Fibroblast of lung (primary cell): ENCODE results near the gene YPEL3.

Experiments used
- EZH2 ChIP-seq: IDR thresholded peaks from 2 replicates; pipeline ENCODE4 v1.5.1; 2012; ENCODE audit warnings: low read length, control low read depth, mild to moderate bottlenecking; ENCODE audit errors: missing control alignments
- TF ChIP-seq, protein P1 (sequence below), 2 donors: IDR thresholded peaks in 1 of 2; conservative IDR thresholded peaks in 1 of 2; 1 replicate in 1 of 2; 2 replicates in 1 of 2; pipeline ENCODE4 v1.5.1; 2011 to 2012; ENCODE audit warnings: low read length in 2 of 2, control low read depth in 1 of 2, inconsistent platforms in 1 of 2, low read depth in 1 of 2, mild to moderate bottlenecking in 1 of 2

DNA sequence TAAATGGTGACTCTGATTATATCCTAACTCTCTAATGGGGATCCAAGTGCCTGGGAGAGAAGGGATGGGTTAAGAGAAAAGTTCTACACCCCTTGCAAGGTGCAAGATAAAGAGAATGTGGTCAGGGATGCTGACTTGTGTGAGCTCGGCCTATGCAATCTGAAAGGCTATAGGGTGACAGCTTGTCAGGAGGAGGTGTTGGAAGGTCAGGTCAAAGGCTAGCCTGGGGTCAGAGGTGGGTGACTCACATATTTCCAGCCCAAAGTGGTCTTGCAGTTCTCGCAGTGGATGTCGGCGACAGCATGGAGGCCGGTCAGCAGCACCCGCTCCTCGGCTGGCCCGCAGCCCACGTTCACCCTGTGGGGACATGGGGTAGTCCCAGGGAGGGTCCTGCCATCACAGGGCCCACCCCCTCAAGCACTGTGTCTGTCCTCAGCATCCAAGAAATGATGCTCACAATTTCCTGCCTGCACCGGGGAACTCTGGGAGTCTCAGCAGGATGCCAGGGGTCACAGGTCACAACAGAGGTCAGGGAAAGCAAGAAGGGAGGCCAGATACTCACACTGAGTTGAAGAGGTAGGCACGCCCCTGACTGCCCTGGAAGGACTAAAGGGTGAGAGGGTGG is 1.4 kb downstream of the YPEL3 start:
- TF ChIP-seq, protein P1, sequence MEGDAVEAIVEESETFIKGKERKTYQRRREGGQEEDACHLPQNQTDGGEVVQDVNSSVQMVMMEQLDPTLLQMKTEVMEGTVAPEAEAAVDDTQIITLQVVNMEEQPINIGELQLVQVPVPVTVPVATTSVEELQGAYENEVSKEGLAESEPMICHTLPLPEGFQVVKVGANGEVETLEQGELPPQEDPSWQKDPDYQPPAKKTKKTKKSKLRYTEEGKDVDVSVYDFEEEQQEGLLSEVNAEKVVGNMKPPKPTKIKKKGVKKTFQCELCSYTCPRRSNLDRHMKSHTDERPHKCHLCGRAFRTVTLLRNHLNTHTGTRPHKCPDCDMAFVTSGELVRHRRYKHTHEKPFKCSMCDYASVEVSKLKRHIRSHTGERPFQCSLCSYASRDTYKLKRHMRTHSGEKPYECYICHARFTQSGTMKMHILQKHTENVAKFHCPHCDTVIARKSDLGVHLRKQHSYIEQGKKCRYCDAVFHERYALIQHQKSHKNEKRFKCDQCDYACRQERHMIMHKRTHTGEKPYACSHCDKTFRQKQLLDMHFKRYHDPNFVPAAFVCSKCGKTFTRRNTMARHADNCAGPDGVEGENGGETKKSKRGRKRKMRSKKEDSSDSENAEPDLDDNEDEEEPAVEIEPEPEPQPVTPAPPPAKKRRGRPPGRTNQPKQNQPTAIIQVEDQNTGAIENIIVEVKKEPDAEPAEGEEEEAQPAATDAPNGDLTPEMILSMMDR (conservative IDR thresholded peaks at IDR 0.05 in 1 of 2, IDR thresholded peaks at IDR 0.05 in 1 of 2; ENCODE audit: low read depth in 1 of 2, low read length in 2 of 2), result no peak
- TF ChIP-seq EZH2, result no peak
